ENCODE measurements around the gene SPPL2B. TPM values are rescaled to one million over a fixed set of nuclear protein-coding genes. Genes with fewer than 3 reads are reported as not detected.

SPPL2B gene
- total and polyA plus RNA-seq, 2 experiments from 2014 or later = 23.5 to 51.0 TPM

DNA sequence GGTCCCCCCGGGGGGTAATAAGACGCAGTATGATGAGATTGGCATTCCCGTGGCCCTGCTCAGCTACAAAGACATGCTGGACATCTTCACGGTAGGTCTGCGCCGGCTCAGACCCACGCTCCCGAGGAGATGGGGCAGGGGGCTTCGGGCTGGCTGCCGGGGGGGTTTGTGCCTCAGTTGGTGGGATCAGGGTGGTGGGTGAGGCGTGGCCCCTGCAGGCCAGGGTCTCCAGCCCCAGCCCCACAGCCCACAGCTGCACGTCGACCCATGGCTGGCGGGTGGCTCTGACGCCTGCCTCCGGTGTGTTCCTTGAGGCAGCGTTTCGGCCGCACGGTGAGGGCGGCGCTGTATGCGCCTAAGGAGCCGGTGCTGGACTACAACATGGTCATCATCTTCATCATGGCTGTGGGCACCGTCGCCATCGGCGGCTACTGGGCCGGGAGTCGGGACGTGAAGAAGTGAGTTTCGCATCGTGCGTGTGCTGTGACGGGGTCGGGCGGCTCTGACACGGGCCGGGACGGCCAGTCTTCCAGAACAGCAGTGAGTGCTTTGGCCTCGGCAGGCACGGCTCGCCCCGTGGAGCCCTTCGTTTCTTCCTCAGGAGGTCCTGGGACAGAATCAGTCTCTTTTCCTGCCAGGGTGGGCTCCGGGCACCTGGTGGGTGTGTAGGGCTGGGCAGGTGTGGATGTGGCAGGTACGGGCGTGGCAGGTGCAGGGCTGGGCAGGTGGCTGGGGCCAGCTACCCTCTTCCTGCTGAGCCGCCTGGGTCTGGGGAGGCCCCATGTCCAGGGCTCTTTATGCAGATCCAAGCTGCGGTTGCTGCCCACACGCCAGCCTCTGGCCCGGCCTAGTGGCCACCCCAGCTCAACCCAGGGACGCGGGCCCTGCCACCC, 10.5 kb downstream of the SPPL2B start:
- no peaks in the 10 kb centered on the region; the same call in 1 of the 2 replicates for H3K9me2 ChIP-seq (ENCODE audit: insufficient read depth)
- no peak overlapping the region for H2AFZ ChIP-seq
- no peak overlapping the region for H3K4me3 ChIP-seq
- Mint-ChIP-seq H3K36me3 (ENCODE audit: low read depth) (peaks cover 28% of the 10 kb centered on the region), H3K9me3 (peaks cover 13% of the 10 kb centered on the region), H3K4me1 (peaks cover 8% of the 10 kb centered on the region; the same call in 2 of the 3 replicates), H3K27ac (no peak overlapping the region), H3K4me3 (no peak overlapping the region), H3K27me3 (ENCODE audit: insufficient read depth, low read depth, poor library complexity) (peaks cover 8% of the 10 kb centered on the region)
- ATAC-seq (no peak), DNase-seq (ENCODE audit: low spot score) (no peak)
- no peak overlapping the region for H3K4me2 ChIP-seq
- H3K27ac ChIP-seq (ENCODE audit: low read depth) = no peak overlapping the region
- H3K4me1 ChIP-seq (ENCODE audit: insufficient read depth) = no peaks in the 10 kb centered on the region
- peaks cover 24% of the 10 kb centered on the region for H3F3A ChIP-seq (replicated peaks; ENCODE audit: low read depth)
- no peak for TF ChIP-seq NANOG (IDR thresholded peaks at IDR 0.05; ENCODE audit: borderline replicate concordance)
- no peak for TF ChIP-seq ZNF331 (CRISPR knock-in tag; IDR thresholded peaks at IDR 0.05; ENCODE audit: low read depth)
- TF ChIP-seq, protein P1, sequence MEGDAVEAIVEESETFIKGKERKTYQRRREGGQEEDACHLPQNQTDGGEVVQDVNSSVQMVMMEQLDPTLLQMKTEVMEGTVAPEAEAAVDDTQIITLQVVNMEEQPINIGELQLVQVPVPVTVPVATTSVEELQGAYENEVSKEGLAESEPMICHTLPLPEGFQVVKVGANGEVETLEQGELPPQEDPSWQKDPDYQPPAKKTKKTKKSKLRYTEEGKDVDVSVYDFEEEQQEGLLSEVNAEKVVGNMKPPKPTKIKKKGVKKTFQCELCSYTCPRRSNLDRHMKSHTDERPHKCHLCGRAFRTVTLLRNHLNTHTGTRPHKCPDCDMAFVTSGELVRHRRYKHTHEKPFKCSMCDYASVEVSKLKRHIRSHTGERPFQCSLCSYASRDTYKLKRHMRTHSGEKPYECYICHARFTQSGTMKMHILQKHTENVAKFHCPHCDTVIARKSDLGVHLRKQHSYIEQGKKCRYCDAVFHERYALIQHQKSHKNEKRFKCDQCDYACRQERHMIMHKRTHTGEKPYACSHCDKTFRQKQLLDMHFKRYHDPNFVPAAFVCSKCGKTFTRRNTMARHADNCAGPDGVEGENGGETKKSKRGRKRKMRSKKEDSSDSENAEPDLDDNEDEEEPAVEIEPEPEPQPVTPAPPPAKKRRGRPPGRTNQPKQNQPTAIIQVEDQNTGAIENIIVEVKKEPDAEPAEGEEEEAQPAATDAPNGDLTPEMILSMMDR (conservative IDR thresholded peaks at IDR 0.05; ENCODE audit: low read depth in 2 of 2) = no peak
- TF ChIP-seq EZH2 (IDR thresholded peaks at IDR 0.05; ENCODE audit: low read depth, unreplicated experiment) = no peak
- TF ChIP-seq, protein P2, sequence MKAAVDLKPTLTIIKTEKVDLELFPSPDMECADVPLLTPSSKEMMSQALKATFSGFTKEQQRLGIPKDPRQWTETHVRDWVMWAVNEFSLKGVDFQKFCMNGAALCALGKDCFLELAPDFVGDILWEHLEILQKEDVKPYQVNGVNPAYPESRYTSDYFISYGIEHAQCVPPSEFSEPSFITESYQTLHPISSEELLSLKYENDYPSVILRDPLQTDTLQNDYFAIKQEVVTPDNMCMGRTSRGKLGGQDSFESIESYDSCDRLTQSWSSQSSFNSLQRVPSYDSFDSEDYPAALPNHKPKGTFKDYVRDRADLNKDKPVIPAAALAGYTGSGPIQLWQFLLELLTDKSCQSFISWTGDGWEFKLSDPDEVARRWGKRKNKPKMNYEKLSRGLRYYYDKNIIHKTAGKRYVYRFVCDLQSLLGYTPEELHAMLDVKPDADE (IDR thresholded peaks at IDR 0.05) = no peak
- TF ChIP-seq, protein P3, sequence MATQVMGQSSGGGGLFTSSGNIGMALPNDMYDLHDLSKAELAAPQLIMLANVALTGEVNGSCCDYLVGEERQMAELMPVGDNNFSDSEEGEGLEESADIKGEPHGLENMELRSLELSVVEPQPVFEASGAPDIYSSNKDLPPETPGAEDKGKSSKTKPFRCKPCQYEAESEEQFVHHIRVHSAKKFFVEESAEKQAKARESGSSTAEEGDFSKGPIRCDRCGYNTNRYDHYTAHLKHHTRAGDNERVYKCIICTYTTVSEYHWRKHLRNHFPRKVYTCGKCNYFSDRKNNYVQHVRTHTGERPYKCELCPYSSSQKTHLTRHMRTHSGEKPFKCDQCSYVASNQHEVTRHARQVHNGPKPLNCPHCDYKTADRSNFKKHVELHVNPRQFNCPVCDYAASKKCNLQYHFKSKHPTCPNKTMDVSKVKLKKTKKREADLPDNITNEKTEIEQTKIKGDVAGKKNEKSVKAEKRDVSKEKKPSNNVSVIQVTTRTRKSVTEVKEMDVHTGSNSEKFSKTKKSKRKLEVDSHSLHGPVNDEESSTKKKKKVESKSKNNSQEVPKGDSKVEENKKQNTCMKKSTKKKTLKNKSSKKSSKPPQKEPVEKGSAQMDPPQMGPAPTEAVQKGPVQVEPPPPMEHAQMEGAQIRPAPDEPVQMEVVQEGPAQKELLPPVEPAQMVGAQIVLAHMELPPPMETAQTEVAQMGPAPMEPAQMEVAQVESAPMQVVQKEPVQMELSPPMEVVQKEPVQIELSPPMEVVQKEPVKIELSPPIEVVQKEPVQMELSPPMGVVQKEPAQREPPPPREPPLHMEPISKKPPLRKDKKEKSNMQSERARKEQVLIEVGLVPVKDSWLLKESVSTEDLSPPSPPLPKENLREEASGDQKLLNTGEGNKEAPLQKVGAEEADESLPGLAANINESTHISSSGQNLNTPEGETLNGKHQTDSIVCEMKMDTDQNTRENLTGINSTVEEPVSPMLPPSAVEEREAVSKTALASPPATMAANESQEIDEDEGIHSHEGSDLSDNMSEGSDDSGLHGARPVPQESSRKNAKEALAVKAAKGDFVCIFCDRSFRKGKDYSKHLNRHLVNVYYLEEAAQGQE (IDR thresholded peaks at IDR 0.05; ENCODE audit: unreplicated experiment) = no peak
- TF ChIP-seq, protein P4, sequence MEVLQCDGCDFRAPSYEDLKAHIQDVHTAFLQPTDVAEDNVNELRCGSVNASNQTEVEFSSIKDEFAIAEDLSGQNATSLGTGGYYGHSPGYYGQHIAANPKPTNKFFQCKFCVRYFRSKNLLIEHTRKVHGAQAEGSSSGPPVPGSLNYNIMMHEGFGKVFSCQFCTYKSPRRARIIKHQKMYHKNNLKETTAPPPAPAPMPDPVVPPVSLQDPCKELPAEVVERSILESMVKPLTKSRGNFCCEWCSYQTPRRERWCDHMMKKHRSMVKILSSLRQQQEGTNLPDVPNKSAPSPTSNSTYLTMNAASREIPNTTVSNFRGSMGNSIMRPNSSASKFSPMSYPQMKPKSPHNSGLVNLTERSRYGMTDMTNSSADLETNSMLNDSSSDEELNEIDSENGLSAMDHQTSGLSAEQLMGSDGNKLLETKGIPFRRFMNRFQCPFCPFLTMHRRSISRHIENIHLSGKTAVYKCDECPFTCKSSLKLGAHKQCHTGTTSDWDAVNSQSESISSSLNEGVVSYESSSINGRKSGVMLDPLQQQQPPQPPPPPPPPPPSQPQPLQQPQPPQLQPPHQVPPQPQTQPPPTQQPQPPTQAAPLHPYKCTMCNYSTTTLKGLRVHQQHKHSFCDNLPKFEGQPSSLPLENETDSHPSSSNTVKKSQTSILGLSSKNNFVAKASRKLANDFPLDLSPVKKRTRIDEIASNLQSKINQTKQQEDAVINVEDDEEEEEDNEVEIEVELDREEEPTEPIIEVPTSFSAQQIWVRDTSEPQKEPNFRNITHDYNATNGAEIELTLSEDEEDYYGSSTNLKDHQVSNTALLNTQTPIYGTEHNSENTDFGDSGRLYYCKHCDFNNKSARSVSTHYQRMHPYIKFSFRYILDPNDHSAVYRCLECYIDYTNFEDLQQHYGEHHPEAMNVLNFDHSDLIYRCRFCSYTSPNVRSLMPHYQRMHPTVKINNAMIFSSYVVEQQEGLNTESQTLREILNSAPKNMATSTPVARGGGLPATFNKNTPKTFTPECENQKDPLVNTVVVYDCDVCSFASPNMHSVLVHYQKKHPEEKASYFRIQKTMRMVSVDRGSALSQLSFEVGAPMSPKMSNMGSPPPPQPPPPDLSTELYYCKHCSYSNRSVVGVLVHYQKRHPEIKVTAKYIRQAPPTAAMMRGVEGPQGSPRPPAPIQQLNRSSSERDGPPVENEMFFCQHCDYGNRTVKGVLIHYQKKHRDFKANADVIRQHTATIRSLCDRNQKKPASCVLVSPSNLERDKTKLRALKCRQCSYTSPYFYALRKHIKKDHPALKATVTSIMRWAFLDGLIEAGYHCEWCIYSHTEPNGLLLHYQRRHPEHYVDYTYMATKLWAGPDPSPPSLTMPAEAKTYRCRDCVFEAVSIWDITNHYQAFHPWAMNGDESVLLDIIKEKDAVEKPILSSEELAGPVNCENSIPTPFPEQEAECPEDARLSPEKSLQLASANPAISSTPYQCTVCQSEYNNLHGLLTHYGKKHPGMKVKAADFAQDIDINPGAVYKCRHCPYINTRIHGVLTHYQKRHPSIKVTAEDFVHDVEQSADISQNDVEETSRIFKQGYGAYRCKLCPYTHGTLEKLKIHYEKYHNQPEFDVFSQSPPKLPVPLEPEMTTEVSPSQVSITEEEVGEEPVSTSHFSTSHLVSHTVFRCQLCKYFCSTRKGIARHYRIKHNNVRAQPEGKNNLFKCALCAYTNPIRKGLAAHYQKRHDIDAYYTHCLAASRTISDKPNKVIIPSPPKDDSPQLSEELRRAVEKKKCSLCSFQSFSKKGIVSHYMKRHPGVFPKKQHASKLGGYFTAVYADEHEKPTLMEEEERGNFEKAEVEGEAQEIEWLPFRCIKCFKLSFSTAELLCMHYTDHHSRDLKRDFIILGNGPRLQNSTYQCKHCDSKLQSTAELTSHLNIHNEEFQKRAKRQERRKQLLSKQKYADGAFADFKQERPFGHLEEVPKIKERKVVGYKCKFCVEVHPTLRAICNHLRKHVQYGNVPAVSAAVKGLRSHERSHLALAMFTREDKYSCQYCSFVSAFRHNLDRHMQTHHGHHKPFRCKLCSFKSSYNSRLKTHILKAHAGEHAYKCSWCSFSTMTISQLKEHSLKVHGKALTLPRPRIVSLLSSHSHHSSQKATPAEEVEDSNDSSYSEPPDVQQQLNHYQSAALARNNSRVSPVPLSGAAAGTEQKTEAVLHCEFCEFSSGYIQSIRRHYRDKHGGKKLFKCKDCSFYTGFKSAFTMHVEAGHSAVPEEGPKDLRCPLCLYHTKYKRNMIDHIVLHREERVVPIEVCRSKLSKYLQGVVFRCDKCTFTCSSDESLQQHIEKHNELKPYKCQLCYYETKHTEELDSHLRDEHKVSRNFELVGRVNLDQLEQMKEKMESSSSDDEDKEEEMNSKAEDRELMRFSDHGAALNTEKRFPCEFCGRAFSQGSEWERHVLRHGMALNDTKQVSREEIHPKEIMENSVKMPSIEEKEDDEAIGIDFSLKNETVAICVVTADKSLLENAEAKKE (CRISPR knock-in tag; IDR thresholded peaks at IDR 0.05) = no peak
- TF ChIP-seq CREB1 (CRISPR knock-in tag; IDR thresholded peaks at IDR 0.05; ENCODE audit: low read depth) = no peak
- no peak for TF ChIP-seq STAT1 (IDR thresholded peaks at IDR 0.05; ENCODE audit: unreplicated experiment)
- TF ChIP-seq EZH2phosphoT487 (IDR thresholded peaks at IDR 0.05; ENCODE audit: unreplicated experiment) = no peak
- TF ChIP-seq JUNB (IDR thresholded peaks at IDR 0.05; ENCODE audit: unreplicated experiment) = no peak
- no peak for TF ChIP-seq POLR2AphosphoS5 (IDR thresholded peaks at IDR 0.05; ENCODE audit: low read depth)
- no peak for TF ChIP-seq ZNF114 (CRISPR knock-in tag; IDR thresholded peaks at IDR 0.05)
- H3K36me3 ChIP-seq (ENCODE audit: insufficient read depth) = no peaks in the 10 kb centered on the region
- no peaks in the 10 kb centered on the region for H3K27me3 ChIP-seq (ENCODE audit: insufficient read depth)
- peaks cover 18% of the 10 kb centered on the region for H3K79me2 ChIP-seq (replicated peaks; ENCODE audit: insufficient read depth)
- H4K20me1 ChIP-seq (replicated peaks; ENCODE audit: insufficient read depth) = peaks cover 9% of the 10 kb centered on the region
